CD14-positive monocyte (primary cell): ENCODE results near the gene ZNF831. TPM values are rescaled to one million over a fixed set of nuclear protein-coding genes. Genes with fewer than 3 reads are reported as not detected.

Experiments used
- DNase-seq, 3 donors: peaks; one replicate each; pipeline ENCODE4 v3.0.0-alpha.2; 2011 to 2022
- H2AFZ ChIP-seq: 2 replicates; pipeline ENCODE4 v1.6.0; 2012; ENCODE audit warnings: mild to moderate bottlenecking, low read depth, low read length, inconsistent platforms; ENCODE audit not compliant: insufficient read depth, poor library complexity, severe bottlenecking
- H3K27ac ChIP-seq, 2 donors: 1 replicate in 1 of 2; 2 replicates in 1 of 2; pipeline ENCODE4 v1.5.1; 2012 to 2013; ENCODE audit warnings: low read length in 2 of 2, control low read depth in 1 of 2, inconsistent platforms in 1 of 2, low read depth in 1 of 2, mild to moderate bottlenecking in 1 of 2
- H3K27me3 ChIP-seq, 2 donors: one replicate each; pipeline versions ENCODE4 v1.6.0 to v1.6.1; 2011 to 2013; ENCODE audit warnings: low read length in 2 of 2; ENCODE audit not compliant: control insufficient read depth in 2 of 2, insufficient read depth in 2 of 2
- H3K36me3 ChIP-seq, 2 donors: replicated peaks in 1 of 2; 1 replicate in 1 of 2; 2 replicates in 1 of 2; pipeline versions ENCODE4 v1.5.1 to v1.6.1; 2012 to 2013; ENCODE audit warnings: low read length in 2 of 2, control low read depth in 1 of 2, inconsistent platforms in 1 of 2, mild to moderate bottlenecking in 1 of 2; ENCODE audit not compliant: insufficient read depth in 2 of 2, control insufficient read depth in 1 of 2
- H3K4me1 ChIP-seq, 2 donors: 1 replicate in 1 of 2; 2 replicates in 1 of 2; pipeline versions ENCODE4 v1.5.1 to v1.6.1; 2012 to 2013; ENCODE audit warnings: low read length in 2 of 2, control low read depth in 1 of 2, inconsistent platforms in 1 of 2, mild to moderate bottlenecking in 1 of 2, moderate library complexity in 1 of 2; ENCODE audit not compliant: insufficient read depth in 2 of 2, control insufficient read depth in 1 of 2
- H3K4me2 ChIP-seq: replicated peaks from 2 replicates; pipeline ENCODE3; 2012; ENCODE audit warnings: low read length, moderate library complexity, mild to moderate bottlenecking; ENCODE audit not compliant: poor library complexity, severe bottlenecking; ENCODE audit errors: extremely low read depth
- H3K4me3 ChIP-seq, 3 experiments: fragments of 200-600 bp in 1 of 3; sonication (generic) in 1 of 3; replicated peaks in 1 of 3; 1 replicate in 2 of 3; 2 replicates in 1 of 3; pipeline ENCODE4 v1.5.1; 2011 to 2013; ENCODE audit warnings: low read length in 3 of 3, mild to moderate bottlenecking in 3 of 3, control low read depth in 2 of 3, low read depth in 2 of 3, inconsistent platforms in 1 of 3, moderate library complexity in 1 of 3
- H3K79me2 ChIP-seq: 2 replicates; pipeline ENCODE4 v1.6.0; 2012; ENCODE audit warnings: mild to moderate bottlenecking, control low read depth, inconsistent platforms, low read length, moderate library complexity; ENCODE audit not compliant: insufficient read depth
- H3K9ac ChIP-seq: 2 replicates; pipeline ENCODE4 v1.6.0; 2017; ENCODE audit warnings: low read length, mild to moderate bottlenecking; ENCODE audit not compliant: insufficient read depth, poor library complexity, severe bottlenecking
- H3K9me3 ChIP-seq, 2 donors: replicated peaks in 1 of 2; 1 replicate in 1 of 2; 2 replicates in 1 of 2; pipeline versions ENCODE4 v1.5.1 to v1.6.1; 2012 to 2013; ENCODE audit warnings: low read length in 2 of 2, control low read depth in 1 of 2; ENCODE audit not compliant: control insufficient read depth in 1 of 2, insufficient read depth in 1 of 2
- H4K20me1 ChIP-seq: 2 replicates; pipeline ENCODE4 v1.6.0; 2012; ENCODE audit warnings: mild to moderate bottlenecking, low read length, control low read depth, moderate library complexity; ENCODE audit not compliant: insufficient read depth
- H3K27ac Mint-ChIP-seq, 7 donors: one replicate each; pipeline ENCODE4 v1.8.0; 2020; ENCODE audit warnings: mild to moderate bottlenecking in 7 of 7, mixed read lengths in 7 of 7, moderate library complexity in 6 of 7, inconsistent platforms in 2 of 7
- H3K27me3 Mint-ChIP-seq, 3 donors: one replicate each; pipeline ENCODE4 v1.8.0; 2021 to 2022; ENCODE audit warnings: low read depth in 3 of 3, mild to moderate bottlenecking in 3 of 3, mixed read lengths in 3 of 3, moderate library complexity in 3 of 3, inconsistent platforms in 1 of 3
- H3K36me3 Mint-ChIP-seq, 2 donors: one replicate each; pipeline ENCODE4 v1.8.0; 2020; ENCODE audit warnings: mixed read lengths in 2 of 2, inconsistent platforms in 1 of 2, mild to moderate bottlenecking in 1 of 2
- H3K4me1 Mint-ChIP-seq: one replicate; pipeline ENCODE4 v1.8.0; 2020; ENCODE audit warnings: mild to moderate bottlenecking, mixed read lengths
- H3K4me3 Mint-ChIP-seq, 2 donors: one replicate each; pipeline ENCODE4 v1.8.0; 2020; ENCODE audit warnings: mild to moderate bottlenecking in 2 of 2, mixed read lengths in 2 of 2, moderate library complexity in 1 of 2
- H3K9me3 Mint-ChIP-seq, 7 donors: one replicate each; pipeline ENCODE4 v1.8.0; 2020 to 2022; ENCODE audit warnings: mixed read lengths in 7 of 7, mild to moderate bottlenecking in 6 of 7, moderate library complexity in 6 of 7, inconsistent platforms in 2 of 7
- WGBS: methylation state at CpG from one replicate; pipeline ENCODE4 v1.1.5; 2013; ENCODE audit warnings: missing lambda C conversion rate; ENCODE audit not compliant: insufficient coverage; 5-methylcytosine and 5-hydroxymethylcytosine counted together
- intact Hi-C, 2 donors: fragments of 100-400 bp; cut with micrococcal nuclease; formaldehyde crosslinking; loops; one replicate each; pipeline versions ENCODE4 v1.15.0 to v1.15.1; 2023
- polyA plus RNA-seq, 3 donors: library from polyadenylated mRNA; depleted of rRNA in 1 of 3; unstranded in 2 of 3; stranded (reverse) in 1 of 3; fragments of 300-500 nt in 2 of 3; fragments of >200 nt in 1 of 3; fragmentation: Illumina TruSeq in 2 of 3; gene quantifications; 1 replicate in 2 of 3; 2 replicates in 1 of 3; pipeline ENCODE4 v1.2.3, GENCODE V29; 2012 to 2021
- TF ChIP-seq, protein P1 (sequence below): fragments of 200-600 bp; IDR thresholded peaks from one replicate; pipeline ENCODE4 v1.8.0; 2022; ENCODE audit warnings: antibody characterized with exemption, mild to moderate bottlenecking

ZNF831 gene
- polyA plus RNA-seq, 3 donors: 0.03 to 0.09 TPM; not detected in 1

GRCh38 chr20:59134182-59134581 lies 29.4 kb upstream of the ZNF831 start:
- Mint-ChIP-seq H3K27ac (no peak overlapping the region), H3K27me3 (peaks cover 3 to 7% (median 5%) of the 10 kb centered on the region in 3 donors), H3K4me1 (peaks cover 2% of the 10 kb centered on the region), H3K36me3 (no peaks in the 10 kb centered on the region), H3K9me3 (peaks cover 0 to 2% (median 0%) of the 10 kb centered on the region in 7 donors), H3K4me3 (no peak overlapping the region)
- no peaks in the 10 kb centered on the region for H3K36me3 ChIP-seq
- H4K20me1 ChIP-seq: no peaks in the 10 kb centered on the region
- H3K9me3 ChIP-seq: no peaks in the 10 kb centered on the region
- H3K9ac ChIP-seq: no peak overlapping the region
- TF ChIP-seq, protein P1, sequence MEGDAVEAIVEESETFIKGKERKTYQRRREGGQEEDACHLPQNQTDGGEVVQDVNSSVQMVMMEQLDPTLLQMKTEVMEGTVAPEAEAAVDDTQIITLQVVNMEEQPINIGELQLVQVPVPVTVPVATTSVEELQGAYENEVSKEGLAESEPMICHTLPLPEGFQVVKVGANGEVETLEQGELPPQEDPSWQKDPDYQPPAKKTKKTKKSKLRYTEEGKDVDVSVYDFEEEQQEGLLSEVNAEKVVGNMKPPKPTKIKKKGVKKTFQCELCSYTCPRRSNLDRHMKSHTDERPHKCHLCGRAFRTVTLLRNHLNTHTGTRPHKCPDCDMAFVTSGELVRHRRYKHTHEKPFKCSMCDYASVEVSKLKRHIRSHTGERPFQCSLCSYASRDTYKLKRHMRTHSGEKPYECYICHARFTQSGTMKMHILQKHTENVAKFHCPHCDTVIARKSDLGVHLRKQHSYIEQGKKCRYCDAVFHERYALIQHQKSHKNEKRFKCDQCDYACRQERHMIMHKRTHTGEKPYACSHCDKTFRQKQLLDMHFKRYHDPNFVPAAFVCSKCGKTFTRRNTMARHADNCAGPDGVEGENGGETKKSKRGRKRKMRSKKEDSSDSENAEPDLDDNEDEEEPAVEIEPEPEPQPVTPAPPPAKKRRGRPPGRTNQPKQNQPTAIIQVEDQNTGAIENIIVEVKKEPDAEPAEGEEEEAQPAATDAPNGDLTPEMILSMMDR: no peak
- H2AFZ ChIP-seq: no peak overlapping the region
- H3K27ac ChIP-seq: no peak overlapping the region
- 57% methylated on average over 2 of the region's 5 CpGs for WGBS
- H3K4me1 ChIP-seq: no peaks in the 10 kb centered on the region
- DNase-seq: no peak
- no peak overlapping the region for H3K4me2 ChIP-seq
- H3K27me3 ChIP-seq: no peaks in the 10 kb centered on the region
- H3K4me3 ChIP-seq: no peak overlapping the region
- no peaks in the 10 kb centered on the region for H3K79me2 ChIP-seq
- intact Hi-C loops: no loop called here

DNA sequence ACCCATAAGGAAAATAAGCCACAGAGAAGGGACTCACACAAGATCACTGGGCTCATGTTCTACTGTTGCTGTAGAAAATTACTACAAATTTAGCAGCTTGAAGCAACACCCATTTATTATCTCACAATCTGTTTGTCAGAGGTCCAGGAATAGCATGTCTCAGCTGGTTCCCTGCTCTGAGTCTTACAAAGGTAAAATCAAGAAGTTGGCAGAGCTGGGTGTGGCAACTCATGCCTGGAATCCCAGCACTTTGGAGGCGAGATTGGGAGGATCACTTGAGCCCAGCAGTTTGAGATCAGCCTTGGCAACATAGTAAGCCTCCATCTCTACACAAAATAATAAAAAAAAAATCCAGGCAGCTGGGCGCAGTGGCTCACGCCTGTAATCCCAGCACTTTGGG lies 28.5 kb upstream of the ZNF831 start:
- peaks cover 3 to 7% (median 5%) of the 10 kb centered on the region in 3 donors for H3K27me3 Mint-ChIP-seq
- Histone ChIP-seq H3K36me3 (no peaks in the 10 kb centered on the region), H3K27ac (no peak overlapping the region), H3K4me3 (no peak overlapping the region), H3K9me3 (no peaks in the 10 kb centered on the region), H3K27me3 (no peaks in the 10 kb centered on the region), H3K9ac (no peak overlapping the region), H2AFZ (no peak overlapping the region), H4K20me1 (no peaks in the 10 kb centered on the region), H3K4me1 (no peaks in the 10 kb centered on the region), H3K4me2 (no peak overlapping the region), H3K79me2 (no peaks in the 10 kb centered on the region)
- DNase-seq: no peak
- WGBS: no CpG with 5 or more reads among the region's 3 CpGs
- intact Hi-C loops: no loop called here
- peaks cover 0 to 2% (median 0%) of the 10 kb centered on the region in 7 donors for H3K9me3 Mint-ChIP-seq
- peaks cover 4% of the 10 kb centered on the region for H3K4me1 Mint-ChIP-seq
- H3K27ac Mint-ChIP-seq: no peak overlapping the region
- no peaks in the 10 kb centered on the region for H3K36me3 Mint-ChIP-seq
- TF ChIP-seq, protein P1: no peak
- no peak overlapping the region for H3K4me3 Mint-ChIP-seq
